SK-N-DZ (cell line): Measurements from ENCODE around the gene SCYGR3.

ENCODE experiments used
- DNase-seq: peaks from one replicate; pipeline ENCODE4 v3.0.0-alpha.2; 2015; ENCODE audit warnings: low spot score

The SCYGR3 gene

DNA sequence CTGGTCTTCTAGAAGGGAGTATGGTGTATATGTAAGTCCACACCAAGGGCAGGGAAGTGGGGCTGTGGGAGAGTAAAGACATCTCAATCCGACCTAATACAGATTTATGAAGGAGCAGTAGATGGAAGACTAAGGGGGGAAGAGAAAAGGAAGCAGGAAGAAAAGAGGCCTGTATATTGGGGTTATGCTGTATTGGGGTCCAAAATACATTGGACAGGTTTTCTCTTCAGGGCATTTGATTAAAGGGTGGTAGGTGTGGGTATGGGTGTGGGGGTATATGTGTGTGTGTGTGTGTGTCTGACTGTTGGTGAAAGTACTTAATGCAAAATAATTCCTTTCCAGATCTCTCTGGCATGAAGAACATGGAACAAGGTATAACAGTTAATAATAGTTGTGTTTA lies 49.6 kb downstream of the SCYGR3 start:
- DNase-seq: no peak
